DND-41 (cell line): ENCODE results near the gene RPL35A.

Experiments
- EZH2 ChIP-seq: IDR thresholded peaks from 3 replicates; pipeline ENCODE4 v1.6.1; 2012; ENCODE audit warnings: borderline replicate concordance, low read depth, mild to moderate bottlenecking, moderate library complexity, low read length, inconsistent platforms; ENCODE audit not compliant: severe bottlenecking
- TF ChIP-seq, protein P1 (sequence below): IDR thresholded peaks from 2 replicates; pipeline ENCODE4 v1.5.1; 2012; ENCODE audit warnings: borderline replicate concordance, low read length, moderate library complexity, mild to moderate bottlenecking; ENCODE audit not compliant: poor library complexity, severe bottlenecking; ENCODE audit errors: extremely low read depth

DNA sequence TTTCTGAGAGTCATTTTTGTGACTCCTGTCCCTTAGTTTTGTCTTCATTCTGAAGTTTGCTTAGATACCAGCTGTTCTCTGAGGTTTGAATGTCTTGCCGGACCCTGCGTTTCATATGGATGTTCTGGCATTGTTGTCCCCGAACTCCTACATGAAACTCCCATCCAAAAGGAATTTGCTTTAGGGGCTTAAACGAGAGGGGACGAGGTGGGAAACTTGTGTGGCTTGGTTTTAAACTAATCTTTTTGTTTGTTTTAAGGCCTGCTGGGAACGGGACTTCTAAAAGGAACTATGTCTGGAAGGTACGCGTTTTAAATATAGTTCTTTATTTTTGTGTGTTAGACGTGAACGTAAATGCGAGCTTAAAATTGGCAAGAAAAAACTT, 679 bp downstream of the RPL35A start:
- TF ChIP-seq, protein P1, sequence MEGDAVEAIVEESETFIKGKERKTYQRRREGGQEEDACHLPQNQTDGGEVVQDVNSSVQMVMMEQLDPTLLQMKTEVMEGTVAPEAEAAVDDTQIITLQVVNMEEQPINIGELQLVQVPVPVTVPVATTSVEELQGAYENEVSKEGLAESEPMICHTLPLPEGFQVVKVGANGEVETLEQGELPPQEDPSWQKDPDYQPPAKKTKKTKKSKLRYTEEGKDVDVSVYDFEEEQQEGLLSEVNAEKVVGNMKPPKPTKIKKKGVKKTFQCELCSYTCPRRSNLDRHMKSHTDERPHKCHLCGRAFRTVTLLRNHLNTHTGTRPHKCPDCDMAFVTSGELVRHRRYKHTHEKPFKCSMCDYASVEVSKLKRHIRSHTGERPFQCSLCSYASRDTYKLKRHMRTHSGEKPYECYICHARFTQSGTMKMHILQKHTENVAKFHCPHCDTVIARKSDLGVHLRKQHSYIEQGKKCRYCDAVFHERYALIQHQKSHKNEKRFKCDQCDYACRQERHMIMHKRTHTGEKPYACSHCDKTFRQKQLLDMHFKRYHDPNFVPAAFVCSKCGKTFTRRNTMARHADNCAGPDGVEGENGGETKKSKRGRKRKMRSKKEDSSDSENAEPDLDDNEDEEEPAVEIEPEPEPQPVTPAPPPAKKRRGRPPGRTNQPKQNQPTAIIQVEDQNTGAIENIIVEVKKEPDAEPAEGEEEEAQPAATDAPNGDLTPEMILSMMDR, result no peak
- no peak for TF ChIP-seq EZH2
